Measurements from ENCODE around the gene DOCK1.

Gene DOCK1

GRCh38 chr10:127440371-127440770, 535.1 kb downstream of the DOCK1 start:
- no peak overlapping the region for H3K4me3 ChIP-seq (replicated peaks in 1 of 2; ENCODE audit: low read depth in 2 of 2, low read length in 2 of 2)
- no peak for TF ChIP-seq CTCF (IDR thresholded peaks at IDR 0.05; ENCODE audit: low read depth, low read length)
- DNase-seq (ENCODE audit: low read depth in 2 of 2): no peak

- no peak for TF ChIP-seq CTCF (IDR thresholded peaks at IDR 0.05; ENCODE audit: low read depth, low read length)
- H3K4me3 ChIP-seq (replicated peaks in 1 of 2; ENCODE audit: low read depth in 2 of 2, low read length in 2 of 2): no peak overlapping the region
- no peak for DNase-seq (ENCODE audit: low read depth in 2 of 2)
Observed at GRCh38 chr10:127441350-127442219, 536.4 kb downstream of the DOCK1 start.

GRCh38 chr10:127442220-127442525, 536.9 kb downstream of the DOCK1 start:
- TF ChIP-seq CTCF (IDR thresholded peaks at IDR 0.05; ENCODE audit: low read depth, low read length): no peak
- H3K4me3 ChIP-seq (replicated peaks in 1 of 2; ENCODE audit: low read depth in 2 of 2, low read length in 2 of 2): no peak overlapping the region
- DNase-seq (ENCODE audit: low read depth in 2 of 2): no peak

GRCh38 chr10:127444155-127444554, 538.9 kb downstream of the DOCK1 start:
- no peak overlapping the region for H3K4me3 ChIP-seq (replicated peaks in 1 of 2; ENCODE audit: low read depth in 2 of 2, low read length in 2 of 2)
- no peak for DNase-seq (ENCODE audit: low read depth in 2 of 2)
- no peak for TF ChIP-seq CTCF (IDR thresholded peaks at IDR 0.05; ENCODE audit: low read depth, low read length)

- TF ChIP-seq CTCF (IDR thresholded peaks at IDR 0.05; ENCODE audit: low read depth, low read length): no peak
Observed at GRCh38 chr10:127447197-127447596, 542.0 kb downstream of the DOCK1 start.

GRCh38 chr10:127449490-127449889, 544.3 kb downstream of the DOCK1 start:
- TF ChIP-seq CTCF (IDR thresholded peaks at IDR 0.05; ENCODE audit: low read depth, low read length): no peak
- H3K4me3 ChIP-seq (replicated peaks in 1 of 2; ENCODE audit: low read depth in 2 of 2, low read length in 2 of 2): no peak overlapping the region
- DNase-seq (ENCODE audit: low read depth in 2 of 2): no peak

More at GRCh38 chr10:127447197-127447596, 542.0 kb downstream of the DOCK1 start:
- no peak overlapping the region for H3K4me3 ChIP-seq (replicated peaks in 1 of 2; ENCODE audit: low read depth in 2 of 2, low read length in 2 of 2)
- no peak for DNase-seq (ENCODE audit: low read depth in 2 of 2)

- TF ChIP-seq CTCF (IDR thresholded peaks at IDR 0.05; ENCODE audit: low read depth, low read length): no peak
- no peak for DNase-seq (ENCODE audit: low read depth in 2 of 2)
- no peak overlapping the region for H3K4me3 ChIP-seq (replicated peaks in 1 of 2; ENCODE audit: low read depth in 2 of 2, low read length in 2 of 2)
Observed at GRCh38 chr10:127450644-127451043, 545.4 kb downstream of the DOCK1 start.
